NOMO-1 treated with dmso at 0.1 percent for 144 hours (cell line): Measurements from ENCODE around the gene KRT35.

Experiments
- DNase-seq: peaks from one replicate; lab custom pipeline; 2025; ENCODE audit not compliant: unreplicated experiment; lab: John Stamatoyannopoulos, UW

The KRT35 gene

DNA sequence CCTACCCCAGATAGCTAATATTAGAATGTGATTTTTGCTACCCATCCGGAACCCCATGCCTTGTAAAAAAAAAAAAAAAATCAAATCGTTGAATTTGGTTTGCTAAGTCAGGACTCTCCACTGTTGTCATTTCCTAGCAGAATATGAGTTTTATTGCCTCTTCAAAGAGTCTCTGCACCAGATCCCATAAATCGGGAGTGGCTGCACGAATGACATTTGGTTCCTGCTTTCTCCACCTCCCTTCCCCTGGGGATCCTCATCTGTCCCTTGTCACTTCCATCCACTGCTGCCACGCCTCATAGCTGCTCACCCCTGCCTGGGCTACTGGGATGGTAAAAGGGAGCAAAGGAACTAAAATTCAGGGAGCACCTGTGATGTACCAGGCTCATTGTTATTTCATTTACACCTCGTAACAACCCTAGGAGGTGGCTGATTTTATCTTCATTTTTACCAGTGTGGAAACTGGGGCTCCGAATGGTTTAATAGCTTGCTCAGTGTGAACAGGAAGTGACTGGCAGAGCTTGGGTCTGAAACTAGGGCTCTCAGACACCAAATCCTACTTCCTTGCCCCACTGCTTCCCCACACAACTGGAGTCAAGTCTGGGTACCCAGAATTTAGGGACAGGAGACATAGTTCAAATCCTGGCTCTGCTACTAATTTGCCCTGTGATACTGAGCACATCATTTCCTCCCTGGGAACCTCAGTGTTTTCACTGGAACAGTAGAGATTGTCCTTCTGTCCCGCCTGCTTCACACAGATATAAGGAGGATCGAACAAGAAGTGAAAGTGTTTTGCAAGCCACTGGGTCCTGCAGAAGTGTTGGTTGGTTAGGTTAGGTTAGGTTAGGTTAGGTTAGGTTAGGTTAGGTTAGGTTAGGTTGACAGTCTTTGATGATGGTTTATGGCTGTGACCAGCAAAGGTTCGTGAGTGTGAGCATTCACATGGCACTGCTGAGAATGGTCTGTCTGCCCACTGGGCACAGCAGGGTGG lies 9.3 kb upstream of the KRT35 start:
- DNase-seq: peak; percentile 36

DNA sequence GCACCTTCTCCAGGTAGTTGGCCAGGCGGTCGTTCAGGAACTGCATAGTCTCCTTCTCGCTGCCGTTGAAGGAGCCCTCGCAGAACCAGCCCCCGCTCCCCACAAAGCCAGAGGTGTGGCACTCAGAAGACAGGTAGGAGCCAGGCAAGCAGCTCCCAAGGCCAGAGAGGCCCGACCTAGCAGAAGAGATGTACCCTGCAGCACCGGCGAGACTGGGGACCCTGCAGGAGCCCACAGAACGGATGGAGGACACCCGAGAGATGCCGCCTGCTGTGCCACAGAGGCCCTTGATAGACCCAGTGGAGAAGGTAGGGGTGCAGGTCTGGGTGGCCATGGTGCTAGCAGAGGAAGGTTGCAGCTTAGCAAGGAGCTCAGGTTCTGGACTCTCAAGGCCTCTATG lies 8.6 kb upstream of the KRT35 start, which contains the start of gene KRT36:
KRT36 (minus strand) TSS at position 380 of the 400 bp plus-strand sequence; CDS start at position 334, 46 bp downstream.
- DNase-seq: no peak

DNA sequence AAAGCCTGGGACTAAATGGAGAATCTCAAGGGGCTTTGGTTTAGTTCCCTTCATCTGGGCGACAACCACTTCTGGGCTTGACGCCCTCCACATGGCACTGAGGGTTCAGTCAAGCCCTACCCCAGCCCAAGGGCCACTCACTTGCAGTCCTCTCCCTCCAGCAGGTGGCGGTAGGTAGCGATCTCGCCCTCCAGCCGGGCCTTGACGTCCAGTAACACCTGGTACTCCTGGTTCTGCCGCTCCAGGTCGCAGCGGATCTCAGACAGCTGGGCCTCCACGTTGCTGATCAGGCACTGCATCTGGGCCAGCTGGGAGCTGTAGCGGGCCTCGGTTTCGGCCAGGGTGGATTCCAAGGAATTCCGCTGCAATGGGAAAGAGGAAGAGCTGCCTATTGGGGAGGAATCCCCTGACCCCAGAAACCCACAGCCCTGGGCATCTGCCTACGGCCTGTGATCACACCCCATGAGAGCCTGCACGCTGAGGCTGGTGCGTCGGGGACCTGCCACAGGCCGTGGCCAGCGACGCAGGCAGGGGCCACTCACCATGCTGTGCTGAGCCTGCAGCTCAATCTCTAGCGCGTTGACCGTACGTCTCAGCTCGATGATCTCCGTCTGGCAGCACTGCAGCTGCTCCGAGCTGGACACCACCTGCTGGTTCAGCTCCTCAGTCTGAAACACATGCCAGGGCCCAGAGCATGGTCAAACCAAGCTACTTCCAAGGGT lies 6.0 kb upstream of the KRT35 start:
- DNase-seq: no peak

DNA sequence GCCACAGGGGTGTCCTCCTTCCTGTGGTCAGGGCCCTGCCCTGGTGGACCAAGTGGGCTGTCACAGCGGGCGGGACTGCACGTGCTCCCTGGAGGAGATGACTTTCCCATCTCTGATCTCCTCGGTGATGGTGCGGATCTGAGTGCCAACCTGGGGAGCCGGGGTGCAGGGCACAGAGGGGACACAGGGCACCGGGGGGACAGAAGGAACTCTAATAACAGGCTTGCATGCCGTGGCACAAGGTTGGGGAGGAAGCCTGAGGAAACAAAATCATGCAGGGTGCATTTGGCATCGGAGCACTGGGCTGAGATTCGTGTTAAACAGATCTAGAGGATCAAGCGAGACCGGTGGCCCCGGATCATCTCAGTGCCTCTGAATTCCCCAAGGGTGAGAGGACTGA lies 5.4 kb upstream of the KRT35 start:
- no peak for DNase-seq

DNA sequence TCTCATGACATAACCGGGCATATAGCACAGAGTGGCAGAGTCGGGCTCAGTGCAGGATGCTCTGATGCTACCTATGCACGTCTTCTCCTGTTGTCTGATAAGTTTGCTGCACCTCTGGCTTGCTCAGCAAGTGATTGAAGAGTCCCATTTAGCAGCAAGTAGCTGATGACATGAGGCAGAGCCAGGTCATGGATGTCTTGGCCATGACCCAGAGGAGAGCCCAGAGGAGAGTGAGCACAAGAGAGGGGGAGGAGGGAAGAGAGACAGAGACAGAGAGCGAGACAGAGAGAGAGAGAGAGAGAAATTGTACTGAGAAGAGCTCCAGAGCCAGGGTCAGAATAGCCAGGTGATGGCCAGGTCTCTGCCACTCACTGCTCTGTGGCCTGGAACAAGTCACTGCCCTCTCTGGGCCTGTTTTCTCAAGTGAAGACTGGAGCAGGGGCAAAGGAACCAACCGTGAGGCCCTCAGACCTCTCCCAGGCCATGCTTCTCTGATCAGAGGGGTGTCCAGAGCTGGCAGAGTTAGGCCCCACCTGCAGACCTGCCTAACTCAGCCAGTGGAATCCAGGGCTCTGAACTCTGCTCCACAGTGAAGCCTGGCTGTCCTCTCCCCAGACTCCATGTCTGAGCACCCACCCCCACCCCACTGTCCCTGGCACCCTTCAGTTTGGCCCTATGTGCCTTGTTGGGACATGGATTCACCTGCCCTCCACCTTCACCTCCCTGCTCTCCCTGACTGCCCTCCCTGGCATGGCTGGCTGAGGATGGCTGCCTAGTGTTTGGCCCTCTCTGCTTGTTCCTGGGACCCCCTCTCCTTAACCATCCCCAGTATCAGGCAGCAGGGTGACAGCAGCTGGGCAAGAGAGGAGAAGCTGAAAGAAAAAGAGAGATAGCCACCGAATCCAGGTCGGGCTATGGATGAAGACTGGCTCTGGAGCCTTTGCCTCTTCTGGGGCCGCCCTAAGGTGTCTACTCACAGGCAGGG lies 4.3 kb upstream of the KRT35 start:
- no peak for DNase-seq

DNA sequence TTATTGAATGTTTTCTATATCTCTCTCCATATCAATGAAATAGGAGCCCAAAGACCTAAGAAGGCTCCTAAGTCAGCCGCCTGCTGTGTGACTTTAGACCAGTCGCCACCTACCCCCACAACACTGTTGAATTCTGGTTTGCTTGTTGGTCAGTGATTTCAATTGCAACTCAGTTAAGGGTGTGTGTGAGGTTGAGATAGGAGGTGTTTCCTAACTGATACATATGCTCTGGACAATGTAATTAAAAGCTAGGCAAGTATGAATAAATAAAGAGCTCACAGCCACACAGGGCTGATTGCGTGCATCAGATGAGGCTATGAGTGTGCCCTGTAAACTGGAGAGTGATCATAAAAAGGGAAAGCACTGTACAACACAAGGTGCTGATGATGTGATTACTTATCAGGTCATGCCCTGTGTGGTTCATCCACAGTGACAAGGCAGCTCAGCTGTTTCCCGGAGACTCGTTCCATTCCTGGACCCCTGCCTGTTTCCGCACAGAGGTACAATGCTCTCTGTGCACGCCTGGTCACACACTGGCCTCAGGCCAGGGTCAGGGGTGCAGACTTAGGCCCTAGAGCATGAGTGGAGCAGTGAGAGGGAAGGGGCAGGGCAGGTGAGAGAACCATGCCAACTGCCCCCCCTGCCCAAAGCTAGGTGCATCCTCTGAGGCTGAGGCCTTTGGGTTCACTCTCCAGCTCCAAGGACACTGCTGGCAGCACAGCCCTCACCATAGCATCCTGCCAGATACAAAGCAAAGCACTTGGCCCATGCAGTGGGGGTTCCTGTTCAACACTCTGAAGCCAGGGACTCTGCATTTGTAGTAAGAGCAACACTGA lies 3.3 kb upstream of the KRT35 start:
- DNase-seq: no peak

DNA sequence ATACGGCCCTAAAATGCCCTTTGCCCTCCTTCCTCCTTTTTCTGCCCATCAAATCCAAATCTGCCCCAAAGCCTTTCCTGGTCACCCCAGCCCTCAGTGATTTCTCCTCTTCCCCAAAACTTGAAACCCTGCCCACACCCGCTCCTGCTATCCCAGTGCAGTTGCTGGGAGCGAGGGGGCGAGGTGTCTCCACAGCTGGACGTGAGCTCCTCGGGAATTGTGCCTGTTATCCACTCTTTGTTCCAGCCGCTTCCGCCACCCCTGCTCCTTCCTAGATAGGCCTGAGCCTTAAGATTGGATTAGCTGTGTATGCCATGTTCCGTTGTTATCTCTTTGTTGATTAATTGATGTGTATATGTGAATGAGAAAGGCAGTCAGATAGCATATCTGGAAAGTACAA lies 2.6 kb upstream of the KRT35 start:
- DNase-seq: no peak

DNA sequence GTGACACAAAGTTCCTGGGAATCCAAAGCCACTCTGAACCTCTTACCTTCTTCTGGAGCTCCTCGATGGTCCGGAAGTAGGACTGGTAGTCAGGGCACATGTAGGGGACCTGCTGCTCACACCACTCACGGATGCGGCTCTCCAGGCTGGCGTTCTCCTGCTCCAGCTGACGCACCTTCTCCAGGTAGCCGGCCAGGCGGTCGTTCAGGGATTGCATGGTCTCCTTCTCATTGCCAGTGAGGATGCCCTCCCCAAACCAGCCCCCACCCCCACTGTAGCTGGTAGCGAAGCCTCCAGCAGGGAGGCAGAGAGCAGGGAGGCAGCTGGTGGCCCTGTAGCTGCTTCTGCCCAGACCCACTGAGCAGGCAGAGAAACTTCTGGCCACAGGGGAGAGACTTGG lies 370 bp downstream of the KRT35 start:
- no peak for DNase-seq

DNA sequence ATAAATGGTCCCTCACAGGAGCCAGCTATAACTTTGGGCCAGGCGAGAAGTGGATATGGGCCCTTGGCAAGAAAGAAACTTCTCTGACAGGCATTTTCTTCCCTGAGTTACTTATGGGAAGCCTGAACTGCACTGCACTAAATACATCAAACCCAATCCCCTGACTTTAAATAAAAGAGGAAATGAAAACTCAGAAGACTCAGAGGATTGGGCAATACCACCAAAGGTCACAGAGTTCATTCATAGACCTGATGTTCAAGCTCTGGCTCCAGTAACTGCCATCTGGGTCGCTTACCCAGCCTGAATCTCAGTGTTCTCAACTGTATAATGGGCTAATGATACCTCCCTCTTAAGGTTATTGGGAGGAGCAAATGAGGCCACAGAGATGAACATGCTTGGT lies 815 bp downstream of the KRT35 start:
- DNase-seq: peak; percentile 13

DNA sequence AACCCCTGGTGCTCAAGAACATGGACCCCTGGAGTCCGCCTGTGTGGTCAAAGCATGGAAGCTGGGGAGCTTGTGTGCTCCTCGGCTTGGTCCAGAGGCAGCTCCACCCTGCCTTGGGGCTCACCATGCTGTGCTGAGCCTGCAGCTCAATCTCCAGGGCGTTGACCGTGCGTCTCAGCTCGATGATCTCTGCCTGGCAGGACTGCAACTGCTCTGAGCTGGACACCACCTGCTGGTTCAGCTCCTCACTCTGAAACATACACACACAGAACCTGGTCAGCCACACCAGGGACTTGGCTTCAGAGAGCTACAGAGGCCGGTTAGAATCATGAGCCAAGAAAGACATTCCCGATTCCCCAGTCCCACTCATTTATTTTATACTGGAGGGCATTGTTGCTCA lies 2.7 kb downstream of the KRT35 start:
- DNase-seq: no peak

DNA sequence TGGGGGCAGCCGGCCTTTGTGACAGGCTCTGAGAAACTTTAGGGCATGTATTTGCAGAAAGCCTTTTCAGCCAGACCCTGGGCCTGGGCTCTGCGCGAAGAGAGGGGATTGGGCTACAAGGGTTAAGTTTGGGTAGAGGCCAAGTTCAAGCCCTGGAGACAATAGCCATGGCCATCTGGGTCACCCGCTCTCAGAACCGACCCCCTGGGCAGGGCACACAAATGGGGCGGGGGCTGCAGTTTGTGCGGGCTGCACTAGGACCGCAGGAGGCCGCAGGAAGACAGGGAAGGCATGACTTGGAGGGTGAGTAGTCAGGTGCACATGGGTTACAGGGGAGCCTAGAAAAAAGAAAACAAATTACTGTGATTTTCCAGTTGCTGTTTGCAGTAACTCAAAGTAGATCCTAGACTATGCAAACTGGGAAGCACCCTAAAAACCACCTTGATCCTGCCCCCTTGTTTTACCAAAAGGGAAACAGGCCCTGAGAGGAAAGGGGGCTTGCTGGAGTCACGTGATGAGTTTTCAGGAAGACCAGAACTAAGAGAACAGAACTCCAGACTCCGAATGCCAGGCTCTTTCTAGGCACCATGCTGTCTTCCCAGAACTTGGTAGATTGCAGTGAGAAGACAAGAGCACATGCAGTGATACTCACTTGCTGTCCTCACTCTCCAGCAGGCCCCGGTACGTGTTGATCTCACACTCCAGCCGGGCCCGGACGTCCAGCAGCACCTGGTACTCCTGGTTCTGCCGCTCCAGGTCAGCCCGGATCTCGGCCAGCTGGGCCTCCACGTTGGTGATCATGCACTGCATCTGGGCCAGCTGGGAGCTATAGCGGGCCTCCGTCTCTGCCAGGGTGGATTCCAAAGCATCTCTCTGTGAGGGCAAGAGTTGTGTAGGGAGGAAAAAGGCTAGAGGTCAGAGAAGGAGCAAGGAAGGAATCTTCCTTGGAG lies 3.8 kb downstream of the KRT35 start:
- no peak for DNase-seq

DNA sequence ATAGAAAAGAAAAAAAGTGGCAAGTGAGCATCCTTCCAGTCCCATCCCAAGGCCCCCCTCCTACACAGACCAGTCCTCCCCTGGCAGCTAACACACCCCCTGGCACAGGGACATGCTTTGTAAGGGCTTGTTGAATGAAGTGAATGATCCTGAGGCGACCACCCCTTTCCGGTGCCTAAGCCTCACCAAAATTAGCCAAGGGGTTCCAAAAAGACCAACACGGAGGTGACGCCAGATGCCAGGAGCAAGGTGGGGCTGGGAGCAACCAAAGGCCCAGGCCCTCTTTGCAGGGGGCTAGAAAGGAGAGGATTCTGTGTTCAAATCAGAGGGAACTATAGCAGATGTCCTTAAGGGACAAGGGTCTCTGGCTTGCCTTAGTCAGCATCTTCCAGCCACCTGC lies 5.5 kb downstream of the KRT35 start:
- DNase-seq: no peak

DNA sequence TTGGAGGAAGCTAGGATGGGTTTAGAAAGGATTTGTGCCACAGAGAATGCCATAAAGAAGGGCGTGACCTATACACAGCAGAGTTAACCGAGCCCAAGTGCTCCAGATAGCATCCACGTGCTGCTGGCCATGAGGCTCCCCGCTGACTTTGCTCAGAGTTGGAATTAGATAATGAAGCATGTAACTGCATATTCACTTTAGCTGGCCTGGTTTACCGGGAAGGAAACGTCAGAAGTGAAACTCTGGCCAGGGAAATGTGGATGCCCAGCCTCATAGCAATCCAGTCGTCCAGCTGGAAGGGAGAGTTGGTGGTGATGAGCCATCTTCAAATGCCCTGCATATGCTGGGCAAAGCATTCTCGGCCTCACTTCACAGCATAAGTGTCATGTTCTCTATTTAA lies 6.1 kb downstream of the KRT35 start:
- no peak for DNase-seq

DNA sequence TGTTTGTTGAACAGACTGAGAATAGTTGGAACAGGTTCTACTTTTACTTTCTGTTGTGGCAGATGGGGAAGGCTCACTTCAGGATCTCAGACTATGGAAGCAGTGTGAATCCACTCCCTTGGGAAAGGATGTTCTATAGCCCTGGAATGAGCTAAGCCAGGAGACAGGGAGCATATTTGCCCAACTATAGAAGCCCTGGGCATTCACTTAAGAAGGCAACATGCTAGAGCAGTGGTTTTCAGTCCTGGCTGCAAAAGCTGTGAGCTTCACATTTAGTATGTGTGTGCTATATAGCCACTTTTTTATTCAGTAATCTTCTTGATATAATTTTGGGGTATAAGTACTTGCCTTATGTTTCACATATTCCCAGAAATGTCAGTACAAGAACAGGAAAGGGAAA lies 12.6 kb downstream of the KRT35 start:
- no peak for DNase-seq

DNA sequence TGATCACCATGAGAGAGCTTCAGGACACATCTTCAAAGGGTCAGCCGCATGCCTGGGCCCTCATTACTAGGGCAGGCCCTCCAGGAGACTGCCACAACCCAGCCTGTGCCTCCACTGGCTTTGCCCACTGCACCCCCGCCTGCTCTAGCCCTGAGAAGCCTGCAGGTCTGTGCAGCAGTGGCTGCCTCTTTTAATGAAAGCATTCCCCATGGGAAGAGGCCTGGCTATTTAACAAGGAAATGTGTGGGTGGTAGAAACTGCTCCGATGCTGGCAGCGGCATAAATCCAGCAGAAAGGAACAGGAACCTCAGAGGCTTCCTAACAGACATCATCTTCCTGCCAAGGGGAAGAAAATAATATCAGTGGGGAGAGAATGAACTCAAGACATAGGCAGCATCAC lies 13.4 kb downstream of the KRT35 start:
- DNase-seq: no peak

DNA sequence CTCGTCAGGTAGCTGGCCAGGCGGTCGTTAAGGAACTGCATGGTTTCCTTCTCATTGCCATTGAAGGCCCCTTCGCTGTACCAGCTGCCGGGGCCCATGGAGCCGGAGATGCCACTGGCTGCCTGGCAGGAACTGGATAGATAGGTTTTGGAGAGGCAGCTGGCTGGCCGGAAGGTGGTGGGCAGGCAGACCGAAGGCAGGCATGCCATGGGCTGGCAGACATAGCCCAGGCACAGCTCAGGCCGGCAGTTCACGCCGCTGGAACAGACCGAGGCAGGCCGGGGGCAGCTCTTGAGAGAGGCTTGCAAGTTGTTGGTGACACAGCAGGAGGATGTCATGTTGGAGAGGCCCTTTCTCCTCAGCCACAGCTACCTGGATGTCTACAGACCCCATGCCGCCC lies 14.0 kb downstream of the KRT35 start, which contains the start of gene KRT32:
KRT32 (minus strand) TSS at position 399 of the 400 bp plus-strand sequence; CDS start at position 338, 61 bp downstream.
- DNase-seq: no peak

DNA sequence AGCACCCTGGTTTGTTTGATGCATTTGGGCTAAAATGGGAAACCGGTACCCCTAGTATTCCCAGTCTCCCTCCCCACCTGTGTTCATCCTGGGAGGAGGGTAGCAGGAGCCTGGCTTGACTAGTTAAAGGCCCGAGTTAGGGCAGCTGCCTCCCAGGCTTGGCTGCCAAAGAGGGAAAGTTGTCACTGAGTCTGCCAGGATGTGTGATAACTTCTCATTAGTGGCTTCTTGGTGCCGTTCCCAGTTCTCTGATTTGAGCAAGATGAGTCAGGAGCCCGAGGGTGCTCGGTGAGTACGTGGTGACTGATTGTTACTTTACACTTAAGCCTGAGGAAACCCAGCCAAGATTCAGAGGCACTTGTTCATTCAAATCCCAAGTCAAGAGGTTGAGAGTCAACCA lies 16.3 kb downstream of the KRT35 start:
- DNase-seq: no peak

DNA sequence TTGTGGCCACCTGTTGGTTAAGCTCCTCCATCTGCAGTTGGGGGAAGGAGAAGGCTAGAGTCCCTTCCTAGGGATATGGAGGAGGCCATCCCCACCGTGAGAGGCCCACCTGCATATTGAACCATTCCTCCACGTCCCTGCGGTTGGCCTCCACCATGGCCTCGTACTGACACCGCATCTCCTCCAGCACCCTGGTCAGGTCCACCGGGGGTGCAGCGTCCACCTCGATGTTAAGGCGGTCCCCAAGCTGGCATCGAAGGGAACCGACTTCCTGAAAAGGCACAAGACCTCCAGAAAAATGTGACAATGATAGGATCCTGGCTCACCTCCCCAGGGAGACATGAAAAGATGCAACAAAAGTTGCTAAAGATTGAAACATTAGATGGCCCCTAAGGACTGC lies 16.8 kb downstream of the KRT35 start:
- no peak for DNase-seq

DNA sequence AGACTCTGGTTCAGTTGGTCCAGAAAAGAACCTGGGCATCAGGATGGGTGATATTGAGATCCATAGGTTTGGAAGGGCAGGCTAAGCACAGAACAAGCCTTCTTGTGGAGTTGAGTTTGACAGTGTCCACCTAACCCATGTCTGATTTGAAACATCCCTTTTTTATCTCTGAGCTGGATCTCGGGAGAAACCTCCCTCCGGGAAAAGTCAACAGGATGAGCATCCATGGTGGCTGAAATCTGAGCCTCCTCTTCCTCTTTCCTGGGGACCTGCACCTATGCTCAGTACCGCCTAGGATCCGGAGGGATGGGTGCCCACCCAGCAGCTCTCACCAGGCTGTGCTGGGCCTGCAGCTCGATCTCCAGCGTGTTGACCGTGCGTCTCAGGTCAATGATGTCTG lies 17.2 kb downstream of the KRT35 start:
- no peak for DNase-seq
